Measurements from ENCODE around the gene KRT23.

Gene KRT23

DNA sequence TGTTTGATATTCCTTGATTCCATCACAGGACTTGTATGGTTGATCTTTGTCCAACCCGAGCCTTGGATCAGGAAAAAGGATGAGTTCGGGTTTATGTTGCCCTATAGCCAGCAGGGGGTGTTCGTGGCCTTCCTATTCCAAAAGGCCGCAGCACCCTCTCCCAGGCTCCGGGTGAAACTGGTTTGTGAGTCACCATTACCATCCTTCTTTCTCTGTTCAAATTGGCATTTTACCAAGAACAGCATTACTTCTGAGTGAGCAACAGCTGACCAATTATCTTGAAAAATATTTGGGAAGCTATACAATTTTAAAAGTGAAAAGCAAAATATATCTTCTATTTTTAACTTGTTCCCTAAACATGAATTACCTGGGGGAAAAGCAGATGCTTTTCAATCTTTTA, 28.1 kb downstream of the KRT23 start:
- no peaks in the 10 kb centered on the region for H3K36me3 Mint-ChIP-seq (ENCODE audit: low read depth)
- peaks cover 36% of the 10 kb centered on the region for H3K27me3 Mint-ChIP-seq (ENCODE audit: low read depth)
- H3K4me3 Mint-ChIP-seq: no peak overlapping the region
- no peaks in the 10 kb centered on the region for H3K4me1 Mint-ChIP-seq (ENCODE audit: low read depth)
- H3K9me3 Mint-ChIP-seq: no peaks in the 10 kb centered on the region
- no peak overlapping the region for H3K27ac Mint-ChIP-seq

DNA sequence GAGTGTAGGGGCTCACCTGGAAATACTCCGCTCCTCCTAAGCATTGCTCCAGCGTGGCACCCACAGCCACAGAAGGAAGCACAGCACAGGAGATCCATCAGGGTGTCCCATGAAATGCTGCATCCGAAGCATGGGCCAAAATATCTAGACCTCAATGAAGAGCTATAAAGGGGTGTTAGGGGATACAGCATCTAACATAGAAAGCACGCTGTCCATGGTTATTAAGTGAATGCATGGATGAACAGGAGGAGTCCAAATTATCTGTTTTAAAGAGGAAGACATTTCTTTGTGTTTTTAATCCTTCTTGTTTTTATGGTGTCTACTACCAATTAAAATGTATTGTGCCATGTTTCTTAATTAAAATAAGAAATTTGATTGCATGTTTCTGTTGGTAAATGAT, 30.8 kb downstream of the KRT23 start:
- no peaks in the 10 kb centered on the region for H3K4me1 Mint-ChIP-seq (ENCODE audit: low read depth)
- no peak overlapping the region for H3K4me3 Mint-ChIP-seq
- peaks cover 36% of the 10 kb centered on the region for H3K27me3 Mint-ChIP-seq (ENCODE audit: low read depth)
- H3K36me3 Mint-ChIP-seq (ENCODE audit: low read depth): no peaks in the 10 kb centered on the region
- H3K27ac Mint-ChIP-seq: no peak overlapping the region
- no peaks in the 10 kb centered on the region for H3K9me3 Mint-ChIP-seq

DNA sequence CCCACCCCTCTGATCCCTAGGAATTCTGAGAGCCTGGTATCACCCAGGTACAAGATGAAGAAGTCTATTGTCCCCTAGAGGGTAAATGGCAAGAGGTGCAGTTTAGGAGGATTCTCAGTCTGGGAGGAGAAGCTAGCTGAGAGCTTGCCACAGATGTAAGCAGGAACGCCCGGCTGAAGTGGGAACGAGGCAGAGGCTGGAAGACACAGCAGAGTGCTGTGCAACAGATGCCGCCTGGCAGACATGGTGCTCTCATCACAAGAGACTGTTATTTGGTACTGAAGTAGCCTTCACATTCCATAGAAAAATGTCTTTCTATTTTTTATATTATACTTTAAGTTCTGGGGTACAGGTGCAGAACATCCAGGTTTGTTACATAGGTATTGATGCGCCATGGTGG, 32.1 kb downstream of the KRT23 start:
- H3K27ac Mint-ChIP-seq: no peak overlapping the region
- H3K4me3 Mint-ChIP-seq: no peak overlapping the region
- H3K27me3 Mint-ChIP-seq (ENCODE audit: low read depth): peaks cover 35% of the 10 kb centered on the region
- no peaks in the 10 kb centered on the region for H3K4me1 Mint-ChIP-seq (ENCODE audit: low read depth)
- H3K9me3 Mint-ChIP-seq: no peaks in the 10 kb centered on the region
- no peaks in the 10 kb centered on the region for H3K36me3 Mint-ChIP-seq (ENCODE audit: low read depth)

DNA sequence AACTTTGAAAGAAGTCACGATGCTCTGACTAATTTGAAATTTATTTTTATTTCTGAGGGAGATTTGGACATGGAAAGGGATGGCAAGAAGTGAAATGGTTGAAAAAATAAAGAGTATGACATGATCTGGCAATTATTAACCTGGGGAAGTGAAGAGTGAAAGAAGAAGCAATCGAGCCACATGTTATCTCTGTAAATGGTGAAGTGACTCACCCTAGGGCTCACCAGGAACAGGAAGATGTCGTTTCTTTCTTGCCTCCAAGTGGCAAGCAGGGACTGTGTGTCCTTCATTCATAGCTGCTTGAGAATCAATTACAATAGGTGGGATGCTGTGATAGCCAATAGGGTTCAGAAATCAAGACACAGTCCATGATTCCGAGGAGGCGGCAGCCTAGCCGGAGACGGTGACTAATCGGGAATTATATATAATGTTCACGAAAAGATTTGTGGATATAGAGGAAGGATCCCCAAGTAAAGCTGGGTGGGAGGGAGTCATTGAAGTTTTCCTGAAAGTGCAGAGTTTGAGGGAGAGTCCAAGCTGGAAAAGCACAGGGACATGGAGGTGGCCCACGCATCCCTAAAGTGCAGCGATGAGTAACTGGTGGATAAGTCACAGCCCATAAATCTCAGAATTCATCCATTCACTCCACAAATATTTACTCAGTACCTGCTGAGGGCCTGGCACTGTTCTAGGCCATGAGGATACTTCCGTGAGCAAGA, 34.2 kb downstream of the KRT23 start:
- no peak overlapping the region for H3K4me3 Mint-ChIP-seq
- peaks cover 21% of the 10 kb centered on the region for H3K27me3 Mint-ChIP-seq (ENCODE audit: low read depth)
- H3K9me3 Mint-ChIP-seq: no peaks in the 10 kb centered on the region
- H3K27ac Mint-ChIP-seq: no peak overlapping the region
- no peaks in the 10 kb centered on the region for H3K36me3 Mint-ChIP-seq (ENCODE audit: low read depth)
- H3K4me1 Mint-ChIP-seq (ENCODE audit: low read depth): no peaks in the 10 kb centered on the region

DNA sequence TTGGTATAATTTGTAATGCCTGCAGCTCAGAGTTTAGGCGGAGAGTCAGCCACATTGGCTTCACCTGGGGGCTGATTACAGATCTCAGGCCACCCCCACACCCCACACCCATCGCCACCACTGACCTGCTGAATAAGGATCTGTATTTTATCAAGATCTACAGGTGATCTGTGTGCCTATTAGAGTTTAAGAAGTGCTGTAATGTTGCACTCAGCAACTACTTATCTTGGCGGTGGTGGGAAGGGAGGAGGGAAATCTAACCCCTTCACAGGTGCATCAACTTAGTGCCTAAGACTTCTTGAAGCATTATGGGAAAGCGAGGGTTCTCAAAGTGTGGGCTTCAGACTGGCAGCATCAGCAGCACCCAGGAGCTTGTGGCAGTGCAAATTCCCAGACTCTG, 34.9 kb downstream of the KRT23 start:
- H3K9me3 Mint-ChIP-seq: no peaks in the 10 kb centered on the region
- H3K27ac Mint-ChIP-seq: no peak overlapping the region
- H3K36me3 Mint-ChIP-seq (ENCODE audit: low read depth): no peaks in the 10 kb centered on the region
- peaks cover 16% of the 10 kb centered on the region for H3K27me3 Mint-ChIP-seq (ENCODE audit: low read depth)
- no peak overlapping the region for H3K4me3 Mint-ChIP-seq
- no peaks in the 10 kb centered on the region for H3K4me1 Mint-ChIP-seq (ENCODE audit: low read depth)

DNA sequence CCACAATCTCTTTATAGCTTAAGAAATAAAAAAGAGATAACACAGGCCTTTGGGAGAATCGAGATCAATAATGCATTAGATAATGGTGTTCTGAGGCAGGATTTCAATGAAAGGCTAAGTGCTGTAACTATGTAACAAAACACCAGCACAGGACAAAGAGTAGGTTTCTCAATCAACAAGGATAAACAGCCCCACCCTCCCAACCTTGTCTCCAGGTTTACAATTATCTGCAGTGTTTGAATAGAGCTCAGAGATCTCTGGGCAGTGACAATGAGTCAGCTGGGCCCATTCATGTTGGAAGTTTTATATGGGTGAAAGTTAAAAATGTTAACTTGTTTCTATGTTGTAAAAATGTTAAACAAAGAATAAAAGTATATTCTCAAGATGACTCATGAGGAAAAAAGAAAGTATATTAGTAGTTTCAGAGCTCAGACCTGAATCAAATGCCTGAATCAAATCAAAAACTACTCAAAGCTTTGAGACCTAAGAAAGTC, 35.4 kb downstream of the KRT23 start:
- Mint-ChIP-seq H3K9me3 (no peaks in the 10 kb centered on the region), H3K27me3 (ENCODE audit: low read depth) (peaks cover 16% of the 10 kb centered on the region), H3K4me1 (ENCODE audit: low read depth) (no peaks in the 10 kb centered on the region), H3K36me3 (ENCODE audit: low read depth) (no peaks in the 10 kb centered on the region), H3K4me3 (no peak overlapping the region), H3K27ac (no peak overlapping the region)

DNA sequence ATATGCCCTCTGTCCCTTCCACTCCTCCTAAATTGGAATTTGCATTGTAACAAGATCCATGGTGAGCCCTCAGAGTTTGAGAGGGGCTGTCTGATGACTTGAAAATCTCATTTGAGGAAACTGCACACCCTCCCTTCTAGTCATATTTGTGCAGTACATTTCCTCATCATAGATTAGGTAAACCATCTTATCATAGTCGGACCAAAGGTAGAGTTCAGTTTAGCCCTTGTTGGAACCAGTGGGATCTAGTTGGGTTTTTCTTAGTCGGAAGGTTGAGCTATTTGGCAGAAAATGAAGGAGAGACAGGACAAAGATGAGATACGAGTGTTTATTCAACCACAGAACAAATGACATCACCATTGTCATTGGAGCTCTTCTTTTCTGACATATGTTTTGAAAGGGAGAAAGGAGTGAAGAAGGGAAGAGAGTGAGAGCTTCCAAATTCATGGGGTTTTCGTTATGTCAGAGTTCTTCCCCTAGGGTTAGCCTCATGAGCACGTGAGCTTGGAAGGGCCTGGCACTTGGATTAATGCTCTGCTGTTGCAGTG, 36.6 kb downstream of the KRT23 start:
- H3K27me3 Mint-ChIP-seq (ENCODE audit: low read depth): peaks cover 12% of the 10 kb centered on the region
- no peaks in the 10 kb centered on the region for H3K4me1 Mint-ChIP-seq (ENCODE audit: low read depth)
- no peak overlapping the region for H3K4me3 Mint-ChIP-seq

DNA sequence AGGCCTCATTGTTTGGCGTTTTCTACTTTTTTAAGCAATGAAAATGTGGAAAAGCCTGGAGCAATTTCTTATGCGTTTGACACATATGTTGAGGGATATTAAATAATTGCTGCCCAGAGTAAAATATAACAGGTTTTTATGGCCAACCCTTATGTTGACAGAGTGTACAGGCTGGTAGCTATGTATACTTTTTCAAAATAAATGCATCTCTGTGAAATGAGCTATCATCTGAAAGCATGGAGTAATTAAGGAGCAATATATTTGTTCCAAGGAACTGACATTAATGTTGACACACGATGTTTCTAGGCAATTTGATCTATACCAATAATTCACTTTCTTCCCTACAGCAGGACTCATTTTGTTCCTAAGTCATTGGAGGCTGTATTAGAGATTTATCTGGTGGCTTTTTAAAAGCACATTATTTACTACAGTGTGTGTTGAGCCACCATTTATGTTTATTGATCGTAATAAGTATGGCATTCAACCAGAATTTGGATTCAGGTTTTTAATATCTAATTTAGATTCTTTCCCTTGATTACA, 40.5 kb downstream of the KRT23 start:
- H3K9me3 Mint-ChIP-seq: no peaks in the 10 kb centered on the region
- no peak overlapping the region for H3K27ac Mint-ChIP-seq
- no peak overlapping the region for H3K4me3 Mint-ChIP-seq
- no peaks in the 10 kb centered on the region for H3K36me3 Mint-ChIP-seq (ENCODE audit: low read depth)
- no peaks in the 10 kb centered on the region for H3K4me1 Mint-ChIP-seq (ENCODE audit: low read depth)
- H3K27me3 Mint-ChIP-seq (ENCODE audit: low read depth): peaks cover 21% of the 10 kb centered on the region

More for the DNA sequence above, 36.6 kb downstream of the KRT23 start:
- no peaks in the 10 kb centered on the region for H3K36me3 Mint-ChIP-seq (ENCODE audit: low read depth)
- no peaks in the 10 kb centered on the region for H3K9me3 Mint-ChIP-seq
- no peak overlapping the region for H3K27ac Mint-ChIP-seq

DNA sequence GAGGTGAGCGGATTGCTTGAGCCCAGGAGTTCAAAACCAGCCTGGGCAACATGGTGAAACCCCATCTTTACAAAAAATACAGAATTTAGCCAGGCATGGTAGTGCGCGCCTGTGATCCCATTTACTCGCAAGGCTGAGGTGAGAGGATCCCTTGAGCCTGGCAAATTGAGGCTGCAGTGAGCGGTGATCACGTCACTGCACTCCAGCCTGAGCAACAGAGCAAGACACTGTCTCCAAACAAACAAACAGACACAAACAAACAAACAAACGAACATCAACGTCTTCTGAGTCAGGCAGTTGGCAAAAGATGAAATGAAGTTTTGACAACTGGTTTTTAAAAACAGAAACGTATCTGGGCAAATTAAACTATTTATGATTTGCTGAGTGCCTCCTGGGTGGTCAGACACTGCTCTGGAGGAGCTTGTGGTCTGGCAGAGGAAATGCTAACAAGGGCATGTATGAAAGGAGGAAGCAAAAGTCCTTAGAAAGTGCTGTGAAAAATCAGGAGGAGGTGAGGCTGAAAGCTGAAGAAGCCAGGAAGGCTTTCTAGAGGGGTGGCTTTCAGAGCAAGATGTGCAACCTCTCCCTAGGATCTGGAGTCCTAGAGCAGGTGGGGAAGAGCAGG, 42.2 kb downstream of the KRT23 start:
- Mint-ChIP-seq H3K4me1 (ENCODE audit: low read depth) (no peaks in the 10 kb centered on the region), H3K27me3 (ENCODE audit: low read depth) (peaks cover 21% of the 10 kb centered on the region), H3K9me3 (no peaks in the 10 kb centered on the region), H3K4me3 (no peak overlapping the region), H3K27ac (no peak overlapping the region), H3K36me3 (ENCODE audit: low read depth) (no peaks in the 10 kb centered on the region)

DNA sequence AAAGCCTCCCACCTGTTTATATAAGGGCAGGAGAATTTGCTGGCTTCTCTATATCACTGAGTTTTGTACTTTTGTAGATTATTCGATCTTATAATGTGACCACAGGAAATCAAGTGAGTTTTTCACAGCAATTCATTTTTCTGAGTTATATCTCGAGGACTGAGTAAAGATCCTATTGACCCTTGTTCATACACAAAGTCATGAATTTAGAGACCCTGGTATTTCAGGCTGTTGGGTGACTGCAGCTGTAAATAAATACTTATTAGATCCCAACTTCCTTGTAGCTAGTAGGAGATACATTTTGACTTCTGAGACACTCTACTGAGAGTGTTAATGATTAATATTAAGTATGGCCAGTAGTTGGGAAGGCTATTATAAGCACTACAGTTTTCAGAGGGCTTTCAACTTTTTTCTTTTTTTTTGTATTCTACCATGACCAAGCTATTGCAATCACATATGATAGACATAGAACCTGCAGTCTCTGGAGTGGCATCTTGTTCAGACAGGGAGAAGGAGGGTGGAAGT, 49.2 kb downstream of the KRT23 start:
- H3K27me3 Mint-ChIP-seq (ENCODE audit: low read depth): peaks cover 36% of the 10 kb centered on the region
- no peaks in the 10 kb centered on the region for H3K36me3 Mint-ChIP-seq (ENCODE audit: low read depth)
- no peaks in the 10 kb centered on the region for H3K9me3 Mint-ChIP-seq
- H3K4me1 Mint-ChIP-seq (ENCODE audit: low read depth): no peaks in the 10 kb centered on the region
- no peak overlapping the region for H3K4me3 Mint-ChIP-seq
- no peak overlapping the region for H3K27ac Mint-ChIP-seq

DNA sequence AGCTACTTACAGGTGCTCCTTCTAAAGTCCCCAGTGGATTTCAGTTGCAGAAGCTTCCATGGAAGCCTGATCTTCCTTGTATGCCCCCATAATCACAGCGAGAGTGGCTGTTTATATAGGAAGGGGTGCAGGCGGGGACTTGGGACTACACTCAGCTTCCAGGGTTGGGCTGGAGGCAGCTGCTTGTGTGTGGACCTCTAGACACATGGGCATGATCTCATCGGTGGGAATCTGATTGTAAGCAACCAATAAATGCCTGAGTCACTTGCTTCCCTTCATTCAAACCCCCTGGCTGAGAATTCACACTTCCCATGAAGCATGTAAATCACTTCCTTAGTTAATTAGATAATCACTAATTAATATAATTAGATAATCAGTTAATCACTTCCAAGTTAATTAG, 51.4 kb downstream of the KRT23 start:
- Mint-ChIP-seq H3K4me1 (ENCODE audit: low read depth) (no peaks in the 10 kb centered on the region), H3K4me3 (no peak overlapping the region), H3K9me3 (no peaks in the 10 kb centered on the region), H3K36me3 (ENCODE audit: low read depth) (no peaks in the 10 kb centered on the region), H3K27ac (no peak overlapping the region), H3K27me3 (ENCODE audit: low read depth) (peaks cover 31% of the 10 kb centered on the region)

DNA sequence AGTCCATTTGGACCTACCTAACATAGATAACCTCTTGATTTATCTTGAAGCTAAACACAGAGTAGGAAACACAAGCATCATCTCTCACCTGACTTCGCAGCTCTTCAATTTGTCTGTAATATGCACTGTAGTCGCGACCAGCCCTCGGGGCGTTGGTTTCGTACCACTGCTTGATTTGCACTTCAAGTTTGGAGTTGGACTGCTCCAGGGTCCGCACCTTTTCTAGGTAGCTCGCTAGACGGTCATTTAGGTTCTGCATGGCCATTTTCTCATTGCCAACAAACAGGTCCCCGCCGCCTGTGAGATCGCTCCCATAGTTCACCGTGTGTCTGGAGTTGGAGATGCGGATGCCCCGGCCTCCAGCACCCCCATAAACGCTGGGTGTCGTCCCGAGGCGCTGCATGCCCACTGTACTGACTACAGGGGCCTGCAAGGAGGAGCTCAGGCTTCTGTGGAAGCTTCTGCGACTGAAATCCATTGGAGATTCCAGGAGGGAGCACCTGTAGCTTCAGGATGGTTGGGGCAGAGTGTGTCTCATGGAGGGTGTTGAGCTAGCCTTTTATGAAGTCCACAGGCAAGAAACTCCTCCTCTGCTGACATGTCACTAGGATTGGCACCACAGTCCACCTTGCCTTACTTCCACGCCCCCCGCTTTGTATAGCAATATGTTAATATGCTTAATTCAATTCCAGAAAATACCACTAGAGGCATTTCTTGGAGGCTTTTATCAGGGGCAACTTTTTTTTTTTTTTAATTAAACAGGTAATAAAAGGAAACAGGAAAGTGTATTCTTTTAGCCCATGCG, 52.5 kb downstream of the KRT23 start, which contains the start of gene KRT20:
TSS of gene KRT20 (minus strand) at position 535 of the 805 bp plus-strand sequence. CDS start at position 478, 57 bp downstream.
- Mint-ChIP-seq H3K36me3 (ENCODE audit: low read depth) (no peaks in the 10 kb centered on the region), H3K9me3 (no peaks in the 10 kb centered on the region), H3K27me3 (ENCODE audit: low read depth) (peaks cover 31% of the 10 kb centered on the region), H3K27ac (no peak within 1 kb of the TSS), H3K4me3 (no peak within 1 kb of the TSS), H3K4me1 (ENCODE audit: low read depth) (no peaks in the 10 kb centered on the region)

DNA sequence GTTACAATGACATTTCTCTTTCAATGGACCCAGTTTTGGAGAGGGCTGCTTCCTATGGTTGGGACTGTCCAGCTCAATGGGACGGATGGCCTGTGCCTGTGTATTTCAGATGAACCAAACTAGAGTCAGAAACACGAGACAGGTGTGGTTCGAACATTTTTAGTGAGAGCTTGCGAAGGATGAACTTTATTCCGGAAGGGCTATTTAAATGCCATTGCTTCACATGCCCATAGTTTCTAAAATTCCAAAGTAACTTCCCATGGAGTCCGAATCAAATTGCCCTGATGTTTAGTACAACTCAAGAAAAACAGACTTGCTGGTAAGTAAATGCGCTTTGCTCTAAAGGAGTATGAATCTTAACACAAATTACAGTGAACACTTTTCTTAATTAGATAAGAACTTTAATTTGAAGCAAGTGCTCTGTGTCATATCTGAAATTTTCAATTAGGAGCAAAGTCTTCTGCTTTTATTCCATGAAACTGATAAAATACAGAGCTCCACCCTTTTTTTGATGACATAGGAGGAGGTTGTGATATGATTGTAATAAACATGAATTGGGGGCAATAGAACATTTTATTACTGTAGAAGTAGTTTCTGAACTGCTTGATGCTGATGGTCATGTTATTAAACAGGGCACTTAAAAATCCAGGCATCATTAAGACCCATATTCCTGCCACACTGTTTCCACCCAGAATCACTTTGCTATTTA, 53.7 kb downstream of the KRT23 start:
- no peaks in the 10 kb centered on the region for H3K9me3 Mint-ChIP-seq
- no peak overlapping the region for H3K4me3 Mint-ChIP-seq
- no peaks in the 10 kb centered on the region for H3K4me1 Mint-ChIP-seq (ENCODE audit: low read depth)
- peaks cover 23% of the 10 kb centered on the region for H3K27me3 Mint-ChIP-seq (ENCODE audit: low read depth)
- no peaks in the 10 kb centered on the region for H3K36me3 Mint-ChIP-seq (ENCODE audit: low read depth)
- no peak overlapping the region for H3K27ac Mint-ChIP-seq

DNA sequence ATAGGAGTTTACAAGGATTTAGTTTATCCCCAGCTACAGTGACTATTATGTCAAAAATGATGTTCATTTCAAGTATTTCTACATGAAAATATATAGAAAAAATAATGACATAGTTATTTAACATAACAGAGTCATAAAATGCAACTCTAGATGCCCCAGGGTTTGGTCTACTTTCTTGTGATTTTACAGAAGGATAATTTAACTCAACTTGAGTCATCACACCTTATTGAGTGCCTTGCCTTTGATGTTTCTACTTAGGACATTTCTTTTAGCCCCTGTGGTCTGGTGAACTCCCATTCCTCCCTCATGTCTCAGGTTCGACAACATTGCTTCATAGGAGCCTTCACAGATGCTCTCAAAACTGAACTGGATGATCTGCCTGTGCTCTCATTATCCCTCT, 54.4 kb downstream of the KRT23 start:
- Mint-ChIP-seq H3K27me3 (ENCODE audit: low read depth) (peaks cover 15% of the 10 kb centered on the region), H3K27ac (no peak overlapping the region), H3K9me3 (no peaks in the 10 kb centered on the region), H3K4me1 (ENCODE audit: low read depth) (no peaks in the 10 kb centered on the region), H3K4me3 (no peak overlapping the region), H3K36me3 (ENCODE audit: low read depth) (no peaks in the 10 kb centered on the region)
